Vagina (tissue), 2 donors: ENCODE data around the gene DUSP21.

Source experiments
- CTCF ChIP-seq, 3 experiments: fragments of 450-650 bp in 2 of 3; fragments of 200-600 bp in 1 of 3; sonication (generic) in 1 of 3; IDR thresholded peaks; one replicate each; pipeline ENCODE4 v1.5.1; 2017 to 2019; ENCODE audit warnings: antibody characterized with exemption in 3 of 3, mild to moderate bottlenecking in 2 of 3, moderate library complexity in 2 of 3
- POLR2A ChIP-seq, 2 donors: fragments of 450-650 bp; IDR thresholded peaks; one replicate each; pipeline ENCODE4 v1.6.1; 2017; ENCODE audit warnings: antibody characterized with exemption in 2 of 2, mild to moderate bottlenecking in 2 of 2, moderate library complexity in 2 of 2

GRCh38 chrX:44843318-44843702, 511 bp upstream of the DUSP21 start:
- no peak for TF ChIP-seq CTCF (IDR thresholded peaks at IDR 0.05)
- no peak for TF ChIP-seq POLR2A (IDR thresholded peaks at IDR 0.05)
